GM21526 (cell line): ENCODE data around the gene NRN1L.
"Not testable (repeated sequence)": the region's sequence is repeated elsewhere in the genome, so short reads cannot be mapped to it uniquely, and the experiment has no call there.

Source experiments
- ATAC-seq: cut with Tn5 transposase; IDR thresholded peaks from one replicate; pipeline ENCODE4 v1.9.1; 2021; ENCODE audit warnings: moderate library complexity; ENCODE audit not compliant: unreplicated experiment, low FRiP score

NRN1L gene

GRCh38 chr16:67884684-67885083 lies at the start of gene NRN1L:
TSS of gene NRN1L (plus strand) at chr16:67884885. CDS start at chr16:67884904, 19 bp downstream.
- no peak for ATAC-seq

GRCh38 chr16:67837190-67837589 lies 47.5 kb upstream of the NRN1L start:
- not testable (repeated sequence) for ATAC-seq

GRCh38 chr16:67837811-67838210 lies 46.9 kb upstream of the NRN1L start:
- no peak for ATAC-seq

- ATAC-seq = peak; percentile 3
Measured at GRCh38 chr16:67841198-67841815, 43.4 kb upstream of the NRN1L start.

- peak; percentile 43 for ATAC-seq
Measured at GRCh38 chr16:67841816-67842508, 42.7 kb upstream of the NRN1L start, which contains the start of gene THAP11. TSS of gene THAP11 (plus strand) at chr16:67842320. CDS start at chr16:67842555, 235 bp downstream.

- peak; percentile 8 for ATAC-seq
Measured at GRCh38 chr16:67842509-67843342, 42.0 kb upstream of the NRN1L start.

GRCh38 chr16:67843343-67843765 lies 41.3 kb upstream of the NRN1L start:
- no peak for ATAC-seq

- no peak for ATAC-seq
Measured at GRCh38 chr16:67844497-67844896, 40.2 kb upstream of the NRN1L start.

- ATAC-seq = no peak
Measured at GRCh38 chr16:67845291-67846062, 39.2 kb upstream of the NRN1L start.

- ATAC-seq = no peak
Measured at GRCh38 chr16:67846063-67846319, 38.7 kb upstream of the NRN1L start.

GRCh38 chr16:67846320-67847063 lies 38.2 kb upstream of the NRN1L start, which contains the start of gene NUTF2:
TSS of gene NUTF2 (plus strand) at chr16:67846933. CDS start at chr16:67865131, 18,198 bp downstream.
- ATAC-seq = peak; percentile 44

- peak; percentile 40 for ATAC-seq
Measured at GRCh38 chr16:67847064-67847861, 37.4 kb upstream of the NRN1L start, which contains the start of gene CENPT. TSS of gene CENPT (minus strand) at chr16:67847693. CDS start at chr16:67833859, 13,834 bp downstream.

- no peak for ATAC-seq
Measured at GRCh38 chr16:67848118-67848517, 36.6 kb upstream of the NRN1L start.

- no peak for ATAC-seq
Measured at GRCh38 chr16:67853670-67854069, 31.0 kb upstream of the NRN1L start.

GRCh38 chr16:67855789-67856188 lies 28.9 kb upstream of the NRN1L start:
- no peak for ATAC-seq

GRCh38 chr16:67856927-67857546 lies 27.6 kb upstream of the NRN1L start:
- ATAC-seq = no peak

- ATAC-seq = no peak
Measured at GRCh38 chr16:67857547-67858233, 27.0 kb upstream of the NRN1L start.

GRCh38 chr16:67858500-67858899 lies 26.2 kb upstream of the NRN1L start:
- no peak for ATAC-seq
